HG03520 (cell line): ENCODE results near the gene CCN6.
A peak's percentile ranks its signal among the peaks of the same experiment; 100 is the strongest.
"Not testable (repeated sequence)": the region's sequence is repeated elsewhere in the genome, so short reads cannot be mapped to it uniquely, and the experiment has no call there.

Experiments used
- ATAC-seq: cut with Tn5 transposase; IDR thresholded peaks from one replicate; pipeline ENCODE4 v1.9.1; 2021; ENCODE audit warnings: mild to moderate bottlenecking, moderate library complexity; ENCODE audit not compliant: unreplicated experiment

The CCN6 gene

DNA sequence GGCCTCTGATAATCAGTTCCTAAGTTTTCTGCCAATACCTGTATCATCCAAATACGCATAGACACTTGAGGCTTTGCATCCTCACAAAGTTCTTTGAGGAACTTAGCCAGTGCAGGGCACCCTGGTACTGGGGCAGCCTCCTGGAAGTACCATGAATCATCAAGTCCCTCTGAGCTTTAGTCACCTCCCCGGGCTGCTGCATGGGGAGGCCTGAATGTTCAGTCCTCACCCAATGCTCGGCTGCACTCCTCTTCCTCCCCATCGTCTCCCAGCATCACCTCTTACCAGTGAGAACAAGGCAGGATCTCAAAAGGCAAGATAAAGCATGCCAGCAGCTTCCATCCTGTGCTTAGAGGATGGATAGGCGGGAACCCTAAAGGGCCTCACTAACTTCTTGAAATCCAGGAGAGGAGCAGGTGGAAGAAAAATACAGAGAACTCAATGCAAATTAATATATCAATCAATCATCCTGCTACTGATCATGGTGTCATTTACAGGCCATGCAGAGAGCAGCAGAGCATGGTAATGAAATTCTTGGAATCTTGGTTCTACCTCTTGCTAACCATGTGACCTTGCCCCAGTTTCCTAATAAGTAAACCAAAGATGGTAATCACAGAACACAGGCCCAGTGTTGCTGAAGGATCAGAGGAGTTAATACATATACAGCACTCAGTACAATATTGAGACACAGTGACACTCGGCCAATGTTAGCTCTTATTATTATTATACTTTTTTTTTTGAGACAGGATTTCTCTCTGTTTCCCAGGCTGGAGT lies 4.7 kb upstream of the CCN6 start:
- ATAC-seq, result no peak

DNA sequence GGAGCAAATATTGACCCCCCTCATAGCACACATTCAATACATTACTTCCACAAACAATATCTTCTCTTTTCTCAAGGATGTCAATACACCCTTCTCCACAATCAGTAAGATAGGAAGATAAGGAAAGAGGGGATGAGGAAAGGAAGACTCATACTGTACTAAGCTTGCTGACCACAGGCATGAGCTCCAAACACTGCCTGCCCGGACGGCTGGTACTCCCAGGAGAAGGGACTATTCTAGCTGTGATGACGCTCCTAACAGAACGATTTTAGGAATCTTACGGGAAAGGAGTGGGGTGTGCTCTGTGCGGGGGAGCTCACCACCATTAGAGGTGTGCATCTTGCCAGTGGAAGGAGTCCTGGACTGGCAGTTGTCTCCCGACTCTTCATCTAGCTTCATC lies 3.9 kb upstream of the CCN6 start:
- no peak for ATAC-seq

DNA sequence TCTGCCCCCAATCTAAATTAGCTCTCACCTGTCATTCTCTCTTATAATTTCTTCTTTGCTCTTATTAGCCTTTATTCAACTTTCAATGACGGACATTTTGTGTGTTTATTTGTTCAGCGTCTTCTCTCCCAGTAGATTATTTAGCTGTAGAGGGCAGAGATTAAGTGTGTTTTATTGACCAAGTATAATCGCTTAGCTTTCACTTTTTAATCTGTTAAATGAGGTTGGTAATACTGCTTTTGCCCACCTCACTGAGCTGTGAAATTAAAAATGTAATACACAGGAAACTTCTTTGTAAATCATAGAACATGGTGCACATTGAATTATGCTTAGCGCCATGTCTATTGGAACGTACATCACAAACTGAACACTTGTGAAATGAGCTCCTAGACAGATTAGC lies 3.5 kb upstream of the CCN6 start:
- no peak for ATAC-seq

DNA sequence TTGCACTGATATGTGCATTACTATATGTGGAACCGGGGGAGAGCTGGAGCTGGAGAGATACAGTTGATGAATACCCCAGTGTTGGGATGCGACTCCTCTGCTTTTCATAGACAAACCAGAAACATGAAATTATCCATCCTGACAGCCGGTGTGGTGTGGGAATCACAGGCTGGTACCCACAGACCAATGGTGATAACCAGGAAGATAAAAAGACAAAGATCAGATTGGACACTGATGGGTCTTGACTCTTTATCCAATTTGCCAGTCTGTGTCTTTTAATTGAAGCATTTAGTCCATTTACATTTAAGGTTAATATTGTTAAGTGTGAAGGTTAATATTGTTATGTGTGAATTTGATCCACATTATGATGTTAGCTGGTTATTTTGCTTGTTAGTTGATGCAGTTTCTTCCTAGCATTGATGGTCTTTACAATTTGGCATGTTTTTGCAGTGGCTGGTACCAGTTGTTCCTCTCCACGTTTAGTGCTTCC lies 2.6 kb upstream of the CCN6 start:
- not testable (repeated sequence) for ATAC-seq

DNA sequence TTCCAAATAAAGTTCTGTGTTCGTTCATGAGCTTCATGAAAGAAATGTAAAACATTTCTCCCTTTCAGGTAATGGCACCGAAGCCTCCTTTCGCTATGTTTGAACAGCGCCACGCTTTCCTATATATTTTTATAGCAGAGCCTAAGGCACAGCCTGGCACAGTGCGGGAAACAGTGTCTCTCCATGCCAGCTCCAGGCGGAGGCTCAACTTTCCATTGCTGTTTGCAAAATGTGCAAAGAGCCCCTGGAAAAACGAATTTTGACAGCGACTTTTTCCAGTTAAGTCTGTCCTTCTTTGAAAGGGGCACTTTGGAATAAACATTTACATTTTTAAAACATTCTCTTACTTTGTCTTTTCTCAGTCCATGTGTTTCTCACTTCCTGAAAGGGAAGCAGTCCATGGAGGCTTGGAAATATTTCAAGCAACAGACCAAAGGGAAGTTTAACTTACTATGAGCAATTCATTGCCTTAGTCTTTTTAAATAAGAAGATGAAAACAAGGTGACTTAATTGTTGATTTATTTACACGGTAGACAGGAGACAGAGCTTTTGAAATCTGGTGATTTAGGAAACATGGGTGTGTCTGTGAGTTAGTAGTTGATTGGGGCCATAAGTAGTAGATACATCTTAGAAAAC lies 769 bp downstream of the CCN6 start:
- ATAC-seq, result no peak

DNA sequence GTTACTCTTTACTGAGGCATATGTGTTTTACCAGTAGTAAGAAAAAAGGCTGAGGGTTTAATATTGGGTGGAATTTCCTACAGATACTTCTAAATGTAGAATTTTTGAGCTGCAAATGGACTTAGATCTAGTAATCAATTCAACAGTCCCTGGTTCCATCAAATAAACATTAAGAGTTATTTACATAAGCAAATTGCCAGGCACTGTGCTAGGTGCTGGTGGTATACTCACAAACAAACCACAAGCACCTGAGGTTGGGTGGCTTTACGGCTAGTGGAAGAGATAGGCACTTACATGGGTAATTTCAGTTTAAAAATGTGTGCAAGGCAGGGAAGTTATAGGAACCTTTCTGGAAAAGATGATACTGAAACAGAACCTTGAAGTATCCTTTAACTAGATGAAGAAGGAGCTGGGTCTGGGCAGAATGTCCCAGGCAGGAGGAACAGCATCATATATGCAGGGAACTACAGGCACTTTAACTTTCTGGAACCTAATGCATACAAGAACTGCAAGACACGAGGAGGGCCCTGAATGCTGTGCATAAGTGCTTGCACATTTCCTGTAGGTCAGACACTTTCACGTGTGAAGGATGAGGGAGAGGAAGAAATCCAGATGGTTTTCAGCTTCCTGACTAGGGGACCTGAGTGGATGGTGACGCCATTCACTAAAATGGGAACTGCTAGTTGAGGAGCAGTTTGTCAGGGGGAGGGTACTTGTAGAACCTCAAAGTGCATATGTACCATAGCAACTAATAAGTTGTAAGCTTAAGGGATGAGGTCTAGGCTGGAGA lies 4.5 kb downstream of the CCN6 start:
- ATAC-seq, result no peak

DNA sequence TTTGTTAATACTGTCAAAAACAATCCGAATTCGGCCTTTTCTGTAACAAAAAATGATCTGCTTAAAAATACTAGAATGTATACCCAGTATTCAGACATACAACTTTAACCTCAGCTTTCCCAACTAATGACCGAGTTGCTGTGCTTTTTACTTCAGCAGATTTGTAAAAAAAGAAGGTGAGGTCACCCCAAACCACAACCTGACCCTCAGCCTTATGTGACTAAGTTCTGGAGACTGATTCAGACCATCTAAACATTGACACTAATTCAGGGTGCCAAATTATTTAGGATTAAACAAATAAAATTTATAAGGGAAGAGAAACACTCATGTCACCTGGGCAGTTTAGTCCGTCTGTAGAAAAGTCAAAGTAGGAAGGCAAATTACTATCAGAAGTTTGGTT lies 7.7 kb downstream of the CCN6 start:
- no peak for ATAC-seq

DNA sequence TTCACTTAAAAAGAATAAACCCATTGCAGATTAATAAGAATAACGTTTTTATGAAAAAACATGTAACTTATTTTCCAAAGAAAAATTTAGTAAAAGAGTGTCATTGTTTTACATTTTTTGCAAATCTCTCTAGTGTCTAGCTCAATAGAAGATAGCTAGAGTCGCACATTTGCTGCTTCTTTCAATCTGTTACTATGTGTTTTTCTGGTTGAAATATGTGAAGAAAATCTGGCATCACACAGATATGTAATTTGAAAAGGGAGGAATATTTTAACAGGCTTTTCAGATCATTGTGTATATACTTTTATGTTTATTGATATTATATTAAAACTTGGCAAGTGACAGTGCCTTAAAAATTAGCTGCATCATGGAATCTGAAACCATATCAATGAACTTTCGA lies 9.1 kb downstream of the CCN6 start:
- no peak for ATAC-seq

DNA sequence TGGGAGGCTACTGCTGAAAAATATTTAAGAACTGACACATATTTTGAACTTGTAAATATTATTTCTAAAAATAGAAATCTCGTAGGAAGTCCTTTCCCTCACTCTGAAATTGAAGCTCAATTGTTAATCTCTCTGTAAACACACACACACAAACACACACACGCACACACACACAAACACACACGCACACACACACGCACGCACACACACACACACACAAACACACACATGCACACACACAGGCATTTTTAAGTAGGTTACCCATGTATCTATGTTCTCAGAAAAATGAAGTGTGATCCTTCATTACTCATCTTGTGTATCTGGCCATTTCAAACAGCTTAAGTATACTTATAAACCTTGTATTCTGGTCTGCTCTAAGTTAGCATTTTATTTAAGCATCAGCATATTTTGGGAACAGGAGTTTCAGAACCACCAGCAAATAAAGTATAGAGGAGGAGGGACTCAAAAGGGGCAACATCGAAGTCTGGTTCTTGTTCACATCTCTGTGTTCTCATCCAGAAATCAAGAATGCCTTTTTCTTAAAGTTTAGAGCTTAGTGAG lies 11.6 kb downstream of the CCN6 start:
- no peak for ATAC-seq

DNA sequence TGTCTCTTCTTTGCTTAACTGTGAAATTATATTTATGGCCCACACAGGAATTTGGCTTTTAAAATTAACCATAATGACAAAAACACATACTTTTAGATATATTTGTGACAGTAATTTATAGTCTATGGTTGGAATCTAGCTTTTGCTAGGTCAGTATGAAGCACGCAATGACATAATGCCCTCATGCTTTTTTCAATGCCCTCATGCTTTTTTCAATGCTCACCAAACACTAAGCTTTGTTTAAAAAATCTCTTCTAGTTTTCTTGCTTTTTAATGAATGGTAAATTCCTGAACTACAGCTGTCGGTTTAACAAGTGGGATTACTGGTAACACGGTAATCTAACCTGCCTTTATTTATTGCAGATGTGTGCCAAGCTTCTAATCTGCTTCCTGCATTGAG lies 12.7 kb downstream of the CCN6 start:
- no peak for ATAC-seq

DNA sequence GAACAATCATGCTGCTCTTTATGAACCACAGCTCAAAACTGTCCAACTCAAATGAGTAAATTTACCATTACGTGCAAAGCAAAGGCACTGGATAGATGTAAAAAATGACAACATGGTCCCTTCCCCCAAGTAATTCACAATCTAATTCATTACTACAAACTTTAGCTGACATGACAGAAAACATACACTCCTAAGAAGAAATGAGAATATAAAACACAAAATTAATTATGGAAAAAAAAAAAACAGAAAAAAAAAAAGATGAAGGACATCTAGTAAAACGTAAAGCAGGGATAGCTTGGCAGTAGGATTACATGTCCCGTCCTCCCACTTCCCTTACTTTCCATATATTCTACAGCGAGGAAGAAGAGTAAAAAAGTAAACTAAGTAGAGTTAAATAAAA lies 27.7 kb downstream of the CCN6 start:
- ATAC-seq, result no peak

DNA sequence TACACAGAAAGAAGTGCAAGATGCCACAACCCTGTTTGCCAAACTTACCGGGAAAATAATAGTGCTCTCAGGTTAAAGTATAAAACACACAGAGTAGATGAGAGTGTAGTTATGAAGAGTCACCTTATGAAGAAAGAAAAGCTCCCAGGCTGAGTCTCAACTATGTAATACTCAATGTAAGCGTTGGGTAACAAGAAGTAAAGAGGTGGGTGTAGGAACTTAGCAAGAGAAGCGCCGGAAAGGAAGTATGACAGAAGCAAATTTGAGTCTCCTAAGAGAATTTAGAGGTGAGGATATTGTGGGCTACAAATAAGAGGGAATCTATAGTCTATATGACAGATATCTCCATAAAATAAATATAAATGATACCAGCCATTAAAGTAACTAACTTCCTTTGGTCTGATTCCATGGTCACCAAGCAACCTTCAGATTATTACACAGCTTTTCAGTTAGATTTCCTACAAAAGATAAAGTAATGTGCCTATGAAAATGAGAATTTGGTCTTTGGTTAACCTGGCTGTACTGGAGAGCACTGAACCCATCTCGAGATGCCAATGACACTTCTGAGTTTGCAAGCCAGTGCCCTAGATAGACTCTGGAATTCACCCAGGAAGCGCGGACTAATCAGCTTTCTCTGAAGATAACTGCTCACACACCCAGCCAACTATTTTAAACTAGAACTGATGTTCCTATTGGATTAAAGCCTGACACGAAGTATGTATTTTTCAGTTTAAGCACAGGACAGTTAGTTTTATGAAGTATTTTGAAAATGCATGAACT lies 31.6 kb downstream of the CCN6 start:
- ATAC-seq, result no peak

DNA sequence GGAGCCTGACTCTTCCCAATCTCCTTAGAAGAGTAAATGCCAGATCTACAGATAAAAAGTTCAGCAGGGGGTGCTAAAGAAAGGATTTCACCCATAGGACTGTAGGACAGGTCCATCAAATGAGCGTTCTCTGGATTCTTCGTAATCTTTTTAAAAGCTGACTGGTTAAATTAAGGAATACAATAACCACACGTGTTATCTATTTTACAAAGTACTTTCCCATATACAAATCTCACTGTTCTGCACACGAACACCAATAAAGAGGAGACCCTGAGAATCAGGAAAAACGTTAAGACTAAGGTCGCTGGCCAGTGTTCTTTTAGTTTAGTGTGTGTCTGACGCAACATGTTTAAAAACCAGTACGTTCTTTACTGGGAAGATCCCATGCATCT lies 32.8 kb downstream of the CCN6 start:
- ATAC-seq, result peak; percentile 23

DNA sequence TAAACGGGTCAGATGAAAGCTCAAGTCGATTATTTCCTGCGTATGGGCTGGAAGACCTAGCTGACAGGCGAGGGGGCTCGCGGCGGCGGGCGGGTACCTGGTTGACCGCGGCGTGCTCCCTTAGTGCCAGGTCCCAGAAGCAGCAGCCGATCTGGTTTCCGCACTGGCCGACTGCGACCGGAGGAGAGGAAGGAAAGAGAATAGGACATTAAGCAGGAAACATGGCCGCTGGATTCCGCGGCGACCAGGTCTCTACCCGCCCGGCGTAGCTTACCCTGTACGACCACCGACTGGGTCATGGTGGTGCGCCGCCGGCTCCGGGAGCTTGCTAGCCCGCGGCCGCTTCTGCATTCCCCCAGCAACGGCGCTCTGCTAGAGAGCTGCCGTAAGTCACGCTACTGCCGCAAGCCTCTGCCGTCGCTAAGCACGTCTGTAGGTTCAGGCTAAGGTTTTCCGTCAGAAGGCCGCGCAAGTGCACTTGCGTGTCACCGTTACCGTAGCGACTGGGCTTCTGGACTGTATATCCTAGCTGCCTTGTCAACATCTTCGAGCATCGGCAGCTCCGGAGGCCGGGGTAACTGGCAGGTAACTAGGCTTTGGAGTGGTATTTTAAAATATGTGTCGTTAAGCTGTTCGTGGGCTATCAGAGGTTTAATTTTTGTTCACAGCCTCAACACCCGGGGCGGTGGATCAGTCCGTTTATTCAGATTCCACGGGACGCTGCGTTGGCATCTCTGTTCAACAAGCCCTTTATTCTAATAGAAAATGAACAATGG lies 33.4 kb downstream of the CCN6 start, which contains the start of the genes FAM229B and TUBE1:
FAM229B (plus strand) TSS at position 456 of the 776 bp plus-strand sequence. CDS start 11,693 bp downstream, outside the sequence.
TUBE1 (minus strand) TSS at position 347 of the 776 bp plus-strand sequence; CDS start at position 299, 48 bp downstream.
- peak; percentile 97 for ATAC-seq

DNA sequence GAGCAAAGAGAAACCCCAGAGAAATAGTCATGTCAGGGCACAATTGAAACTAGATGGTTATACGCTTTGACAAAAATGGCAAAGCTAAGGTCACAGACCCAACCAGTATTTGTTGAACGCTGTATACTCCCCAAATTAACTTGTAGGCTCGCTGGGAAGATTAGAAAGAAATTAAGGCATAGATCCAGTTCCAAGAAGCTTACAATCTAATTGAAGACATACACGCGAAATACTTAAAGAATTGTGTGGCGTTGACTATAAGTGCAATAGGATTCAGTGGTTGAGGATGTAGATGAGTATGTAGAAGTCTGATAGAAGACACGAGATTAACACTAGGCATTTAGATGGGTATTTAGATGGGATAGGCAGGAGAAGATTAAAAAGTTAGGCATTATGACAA lies 34.0 kb downstream of the CCN6 start:
- ATAC-seq, result no peak

DNA sequence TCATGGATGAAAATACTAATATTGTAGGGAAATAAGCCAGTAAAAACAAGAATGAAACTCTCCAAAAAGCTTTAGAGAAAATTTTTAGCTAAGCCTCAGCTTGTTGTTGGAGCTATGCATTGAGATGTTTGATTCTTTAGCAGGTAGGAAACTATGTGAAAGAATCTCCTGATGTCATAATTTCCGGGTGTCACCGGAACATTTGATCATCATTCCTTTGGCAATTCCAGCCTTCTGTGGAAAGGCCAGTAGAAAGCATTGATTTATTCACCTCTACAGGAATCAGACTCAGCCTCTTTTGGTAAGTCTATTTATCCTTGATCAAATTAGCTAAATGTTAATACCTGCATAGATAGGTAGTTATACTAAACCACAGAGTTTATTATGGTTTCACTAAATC lies 43.0 kb downstream of the CCN6 start:
- no peak for ATAC-seq

DNA sequence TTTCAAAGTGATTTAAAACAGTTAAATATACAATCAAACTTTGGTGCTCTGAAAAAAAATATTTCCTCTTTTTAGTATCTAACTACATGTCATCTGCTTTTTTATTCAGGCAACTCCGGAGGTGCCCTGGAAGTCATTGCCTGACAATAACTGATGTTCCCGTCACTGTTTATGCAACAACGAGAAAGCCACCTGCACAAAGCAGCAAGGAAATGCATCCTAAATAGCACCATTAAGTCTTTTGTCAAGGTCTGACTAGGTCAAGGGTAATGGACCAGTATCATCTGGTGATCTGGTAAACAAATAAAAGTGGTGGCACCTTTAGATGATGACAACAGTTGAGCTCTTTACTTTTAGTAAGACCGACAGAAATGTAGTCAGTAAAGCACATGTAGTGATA lies 46.7 kb downstream of the CCN6 start:
- ATAC-seq, result no peak

DNA sequence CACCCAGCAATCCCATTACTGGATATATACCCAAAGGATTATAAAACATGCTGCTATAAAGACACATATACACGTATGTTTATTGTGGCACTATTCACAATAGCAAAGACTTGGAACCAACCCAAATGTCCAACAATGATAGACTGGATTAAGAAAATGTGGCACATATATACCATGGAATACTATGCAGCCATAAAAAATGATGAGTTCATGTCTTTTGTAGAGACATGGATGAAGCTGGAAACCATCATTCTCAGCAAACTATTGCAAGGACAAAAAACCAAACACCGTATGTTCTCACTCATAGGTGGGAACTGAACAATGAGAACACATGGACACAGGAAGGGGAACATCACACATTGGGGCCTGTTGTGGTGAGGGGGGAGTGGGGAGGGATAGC lies 52.1 kb downstream of the CCN6 start:
- ATAC-seq, result not testable (repeated sequence)

DNA sequence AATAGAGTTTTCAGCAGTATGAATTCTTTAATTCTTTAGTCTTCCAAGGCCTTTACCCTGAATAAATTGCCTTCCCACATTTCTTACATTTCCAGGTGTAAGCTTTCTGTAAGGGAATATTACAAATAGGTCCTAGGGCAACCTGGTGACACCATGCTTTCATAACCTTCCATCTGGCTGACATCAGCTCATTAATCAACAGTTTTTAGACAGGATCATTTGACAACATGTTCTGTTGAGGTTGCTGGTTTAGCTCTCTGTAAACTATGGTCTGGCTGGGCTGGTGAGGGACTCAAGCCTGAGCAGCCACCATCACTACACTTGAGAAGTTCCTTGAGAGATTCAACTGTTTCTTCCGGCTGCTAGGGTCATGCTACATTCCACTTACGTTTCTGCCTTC lies 52.7 kb downstream of the CCN6 start:
- ATAC-seq, result no peak

DNA sequence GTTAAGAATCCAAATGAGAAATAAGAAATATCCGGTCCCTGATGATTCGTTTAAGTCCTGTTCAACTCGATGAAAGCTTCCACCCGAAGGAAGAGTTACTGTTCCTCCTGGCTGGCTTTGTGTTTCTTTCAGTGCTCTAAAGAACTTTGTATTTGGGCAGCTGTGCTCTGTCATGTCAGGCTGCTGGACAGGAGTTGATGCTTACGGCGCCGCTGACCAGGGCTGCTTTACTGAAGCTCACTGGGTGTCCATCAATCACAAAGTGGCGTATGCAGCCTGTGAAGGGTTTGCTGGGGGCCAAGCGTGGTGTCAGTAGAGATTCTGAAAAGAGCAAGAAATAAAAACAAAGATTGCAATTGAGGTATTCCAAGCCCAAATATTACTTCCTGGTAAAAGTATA lies 55.4 kb downstream of the CCN6 start:
- no peak for ATAC-seq
